Brain microvascular endothelial cell (primary cell): ENCODE results near the gene IARS1.
A peak's percentile ranks its signal among the peaks of the same experiment; 100 is the strongest.

ENCODE experiments used
- DNase-seq: peaks from one replicate; pipeline ENCODE4 v3.0.0-alpha.2; 2020
- H3K27ac ChIP-seq: fragments of 250-450 bp; sonication (Bioruptor Pico); 2 replicates; pipeline ENCODE4 v1.5.1; 2020; ENCODE audit warnings: mild to moderate bottlenecking, moderate library complexity
- H3K27me3 ChIP-seq: fragments of 250-450 bp; sonication (Bioruptor Pico); replicated peaks from 2 replicates; pipeline ENCODE4 v1.5.1; 2020; ENCODE audit warnings: mild to moderate bottlenecking
- H3K36me3 ChIP-seq: fragments of 250-450 bp; sonication (Bioruptor Pico); replicated peaks from 2 replicates; pipeline ENCODE4 v1.5.1; 2020; ENCODE audit warnings: mild to moderate bottlenecking
- H3K4me3 ChIP-seq: 2 replicates; pipeline ENCODE4 v1.5.1; 2011; ENCODE audit warnings: low read depth, mild to moderate bottlenecking, control low read depth, low read length, moderate library complexity
- CTCF ChIP-seq: IDR thresholded peaks from 2 replicates; pipeline ENCODE4 v1.5.1; 2011; ENCODE audit warnings: low read depth, mild to moderate bottlenecking, moderate library complexity, low read length, control low read depth, inconsistent platforms; ENCODE audit errors: missing control alignments
- in situ Hi-C: cut with HindIII; loops from 2 replicates; pipeline ENCODE4 v1.10.0; 2017; ENCODE audit warnings: low sequenced_read_pairs, low pct_ligation_motif_present

IARS1 gene

GRCh38 chr9:92254381-92255337 lies 38.8 kb downstream of the IARS1 start:
- TF ChIP-seq CTCF = no peak
- no peak overlapping the region for H3K27ac ChIP-seq
- no peaks in the 10 kb centered on the region for H3K27me3 ChIP-seq
- in situ Hi-C loops = no loop called here
- H3K4me3 ChIP-seq = no peak overlapping the region
- peaks cover 93% of the 10 kb centered on the region for H3K36me3 ChIP-seq
- no peak for DNase-seq

- in situ Hi-C loops = no loop called here
- DNase-seq = no peak
- TF ChIP-seq CTCF = no peak
- no peak overlapping the region for H3K4me3 ChIP-seq
- peaks cover 91% of the 10 kb centered on the region for H3K36me3 ChIP-seq
- H3K27me3 ChIP-seq = no peaks in the 10 kb centered on the region
- H3K27ac ChIP-seq = no peak overlapping the region
These were observed 39.8 kb downstream of the IARS1 start for GRCh38 chr9:92253656-92254055.

GRCh38 chr9:92247981-92248380 lies 45.5 kb downstream of the IARS1 start:
- Histone ChIP-seq H3K4me3 (no peak overlapping the region), H3K27me3 (no peaks in the 10 kb centered on the region), H3K36me3 (peaks cover 79% of the 10 kb centered on the region), H3K27ac (peak overlapping the region; percentile 94)
- in situ Hi-C loops = no loop called here
- DNase-seq = no peak
- TF ChIP-seq CTCF = no peak

GRCh38 chr9:92247296-92247695 lies 46.2 kb downstream of the IARS1 start:
- in situ Hi-C loops = no loop called here
- H3K36me3 ChIP-seq = peaks cover 77% of the 10 kb centered on the region
- peak; percentile 93 for DNase-seq
- H3K27ac ChIP-seq = peak overlapping the region; percentile 94
- TF ChIP-seq CTCF = no peak
- no peaks in the 10 kb centered on the region for H3K27me3 ChIP-seq
- H3K4me3 ChIP-seq = no peak overlapping the region

- no peaks in the 10 kb centered on the region for H3K27me3 ChIP-seq
- no peak for TF ChIP-seq CTCF
- peaks cover 74% of the 10 kb centered on the region for H3K36me3 ChIP-seq
- peak; percentile 70 for DNase-seq
- peak overlapping the region; percentile 94 for H3K27ac ChIP-seq
- in situ Hi-C loops = no loop called here
- H3K4me3 ChIP-seq = no peak overlapping the region
These were observed 48.3 kb downstream of the IARS1 start for GRCh38 chr9:92245005-92245797.
